PC-3 (cell line): ENCODE results near the gene ZNF750.

Experiments
- EZH2 ChIP-seq: fragments of 300-600 bp; sonication (generic); IDR thresholded peaks from one replicate; pipeline ENCODE4 v1.6.1; 2017; ENCODE audit warnings: antibody characterized with exemption, mild to moderate bottlenecking, low read length; ENCODE audit not compliant: unreplicated experiment
- EZH2phosphoT487 ChIP-seq: fragments of 300-600 bp; sonication (generic); IDR thresholded peaks from 2 replicates; pipeline ENCODE4 v1.6.1; 2018; ENCODE audit warnings: mild to moderate bottlenecking, antibody characterized with exemption, low read length, borderline replicate concordance
- TF ChIP-seq, protein P1 (sequence below): fragments of 300-600 bp; sonication (generic); conservative IDR thresholded peaks from 2 replicates; pipeline ENCODE4 v1.5.1; 2017; ENCODE audit warnings: antibody characterized with exemption, low read depth, mild to moderate bottlenecking, low read length

DNA sequence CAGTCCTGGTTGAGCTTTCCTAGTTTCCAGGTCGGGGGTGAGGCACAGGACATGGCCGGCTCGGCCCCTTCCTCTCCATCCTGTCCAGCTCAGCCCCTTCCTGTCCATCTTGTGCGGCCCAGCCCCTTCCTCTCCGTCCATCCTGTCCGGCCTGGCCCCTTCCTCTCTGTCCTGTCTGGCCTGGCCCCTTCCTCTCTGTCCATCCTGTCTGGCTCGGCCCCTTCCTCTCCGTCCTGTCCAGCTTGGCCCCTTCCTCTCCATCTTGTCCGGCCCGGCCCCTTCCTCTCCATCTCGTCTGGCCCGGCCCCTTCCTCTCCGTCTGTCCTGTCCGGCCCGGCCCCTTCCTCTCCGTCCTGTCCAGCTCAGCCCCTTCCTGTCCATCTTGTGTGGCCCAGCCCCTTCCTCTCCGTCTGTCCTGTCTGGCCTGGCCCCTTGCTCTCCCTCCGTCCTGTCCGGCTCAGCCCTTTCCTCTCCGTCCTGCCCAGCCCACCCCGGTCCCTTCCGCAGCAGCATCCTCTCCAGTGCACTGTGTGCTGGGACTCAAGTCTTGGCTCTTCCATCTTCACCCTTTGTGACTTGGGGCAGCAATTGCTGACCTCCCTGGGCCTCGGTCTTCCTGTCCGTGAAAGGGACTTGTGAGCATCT lies 5.5 kb upstream of the ZNF750 start:
- TF ChIP-seq, protein P1, sequence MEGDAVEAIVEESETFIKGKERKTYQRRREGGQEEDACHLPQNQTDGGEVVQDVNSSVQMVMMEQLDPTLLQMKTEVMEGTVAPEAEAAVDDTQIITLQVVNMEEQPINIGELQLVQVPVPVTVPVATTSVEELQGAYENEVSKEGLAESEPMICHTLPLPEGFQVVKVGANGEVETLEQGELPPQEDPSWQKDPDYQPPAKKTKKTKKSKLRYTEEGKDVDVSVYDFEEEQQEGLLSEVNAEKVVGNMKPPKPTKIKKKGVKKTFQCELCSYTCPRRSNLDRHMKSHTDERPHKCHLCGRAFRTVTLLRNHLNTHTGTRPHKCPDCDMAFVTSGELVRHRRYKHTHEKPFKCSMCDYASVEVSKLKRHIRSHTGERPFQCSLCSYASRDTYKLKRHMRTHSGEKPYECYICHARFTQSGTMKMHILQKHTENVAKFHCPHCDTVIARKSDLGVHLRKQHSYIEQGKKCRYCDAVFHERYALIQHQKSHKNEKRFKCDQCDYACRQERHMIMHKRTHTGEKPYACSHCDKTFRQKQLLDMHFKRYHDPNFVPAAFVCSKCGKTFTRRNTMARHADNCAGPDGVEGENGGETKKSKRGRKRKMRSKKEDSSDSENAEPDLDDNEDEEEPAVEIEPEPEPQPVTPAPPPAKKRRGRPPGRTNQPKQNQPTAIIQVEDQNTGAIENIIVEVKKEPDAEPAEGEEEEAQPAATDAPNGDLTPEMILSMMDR: no peak
- TF ChIP-seq EZH2phosphoT487 (no peak), EZH2 (no peak)
